CD4-positive, alpha-beta T cell treated with Interleukin-6 at 100 ng/mL for 8 hours (primary cell): ENCODE data around the gene ATP5MK.
A peak's percentile ranks its signal among the peaks of the same experiment; 100 is the strongest.
"Not testable (repeated sequence)": the region's sequence is repeated elsewhere in the genome, so short reads cannot be mapped to it uniquely, and the experiment has no call there.

Source experiments
- DNase-seq: peaks from one replicate; pipeline ENCODE4 v3.0.0-alpha.2; 2020; ENCODE audit warnings: mixed read lengths, low spot score

ATP5MK gene

DNA sequence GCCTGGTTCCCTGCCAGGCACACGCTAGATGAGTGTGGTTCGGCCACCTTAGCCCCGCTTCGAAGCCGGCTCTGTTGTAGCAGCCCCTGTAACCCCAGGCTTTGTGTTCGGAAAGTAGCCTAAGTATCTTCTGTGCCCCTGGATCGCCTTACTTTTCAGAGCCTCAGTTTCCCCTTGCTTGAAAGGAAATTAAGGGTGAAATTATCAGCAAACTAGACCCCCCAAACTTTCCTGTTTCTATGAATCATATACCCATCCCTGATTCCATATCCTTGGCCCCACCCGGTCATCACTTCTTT is 463 bp upstream of the ATP5MK start:
- DNase-seq = no peak

DNA sequence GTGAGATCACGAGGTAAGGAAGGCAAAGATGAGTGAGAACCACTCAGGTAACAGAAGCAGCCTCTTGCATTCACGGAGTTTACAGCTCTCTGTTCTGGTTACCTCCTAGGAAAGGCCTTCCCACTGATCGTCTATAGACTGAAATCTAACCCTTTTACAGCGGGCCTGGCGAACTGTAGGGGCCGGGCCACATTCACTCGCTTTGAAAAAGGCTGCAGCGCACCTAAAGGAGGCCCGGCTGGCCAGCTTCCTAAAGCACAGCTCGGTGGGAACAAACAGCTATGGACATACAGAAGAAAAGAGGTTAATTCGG is 565 bp downstream of the ATP5MK start:
- no peak for DNase-seq

DNA sequence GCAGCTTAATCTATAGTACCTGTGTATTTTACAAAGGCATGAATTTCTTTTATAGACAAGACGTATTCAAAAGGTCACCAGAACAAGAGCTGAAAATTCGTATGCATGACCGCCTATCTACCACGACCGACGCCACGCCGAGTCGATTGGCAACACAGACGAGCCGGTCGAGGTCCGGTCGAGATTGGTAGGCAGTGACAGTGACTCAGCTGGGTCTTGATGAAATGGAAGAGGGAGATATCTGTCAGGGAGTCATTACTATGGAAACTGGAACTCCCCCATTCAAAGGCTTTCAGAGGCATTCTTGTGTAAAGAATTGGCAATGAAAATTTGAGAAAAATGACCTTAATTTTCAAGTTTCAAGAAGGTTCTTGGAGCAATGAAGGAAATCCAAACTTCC is 2.1 kb downstream of the ATP5MK start:
- DNase-seq = no peak

DNA sequence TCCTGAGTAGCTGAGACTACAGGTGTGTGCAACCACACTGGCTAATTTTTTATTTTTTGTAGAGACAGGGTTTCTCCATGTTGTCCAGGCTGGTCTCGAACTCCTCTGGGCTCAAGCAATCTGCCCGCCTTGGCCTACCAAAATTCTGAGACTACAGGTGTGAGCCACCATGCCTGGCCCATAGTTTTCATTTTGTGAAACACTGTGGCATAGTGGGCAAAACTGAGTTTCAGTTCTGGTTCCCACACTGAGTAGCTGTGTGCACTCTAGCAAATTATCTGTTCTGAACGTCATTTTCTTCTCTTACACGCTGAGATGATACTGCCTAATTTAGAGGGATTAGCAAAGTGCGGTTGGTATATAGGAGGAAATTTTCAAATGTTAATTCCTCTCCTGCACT is 13.5 kb downstream of the ATP5MK start:
- DNase-seq = no peak

DNA sequence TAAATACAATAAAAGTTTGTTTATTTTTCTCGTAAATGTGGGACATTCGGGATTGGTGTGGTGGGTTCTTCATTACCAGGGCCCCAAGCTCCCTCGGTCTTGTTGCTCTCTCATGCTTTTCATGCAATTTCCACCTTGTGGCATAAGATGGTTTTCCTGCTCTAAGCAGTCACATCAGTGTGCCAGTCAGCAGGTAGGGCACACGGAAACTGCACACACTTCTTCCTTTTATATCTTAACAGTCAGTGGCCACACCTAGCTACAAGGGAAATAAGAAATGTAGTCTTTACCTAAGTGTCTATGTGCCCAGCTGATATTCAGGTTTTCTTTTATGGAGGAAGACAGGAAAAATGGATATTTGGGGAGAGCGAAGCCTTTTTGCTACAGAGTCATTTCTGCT is 22.0 kb downstream of the ATP5MK start:
- no peak for DNase-seq

DNA sequence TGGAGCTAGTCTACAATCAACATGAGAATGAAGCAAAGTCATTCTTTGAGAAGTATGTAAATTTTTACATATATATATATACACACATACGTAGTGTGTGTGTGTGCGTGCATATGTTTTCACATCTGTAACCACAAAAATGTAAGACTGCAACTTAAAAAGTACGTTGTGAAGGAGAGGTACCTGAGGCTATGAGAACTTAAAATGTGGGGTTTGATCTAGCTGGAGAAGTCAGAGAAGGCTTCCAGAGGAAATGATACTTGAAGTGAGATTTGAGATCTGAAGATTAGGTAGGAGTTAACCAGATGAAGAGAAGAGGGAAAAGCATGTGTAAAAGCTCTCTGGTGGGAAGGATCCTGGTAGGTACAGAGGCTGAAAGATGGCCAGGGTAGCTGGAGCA is 22.7 kb downstream of the ATP5MK start:
- DNase-seq = no peak

DNA sequence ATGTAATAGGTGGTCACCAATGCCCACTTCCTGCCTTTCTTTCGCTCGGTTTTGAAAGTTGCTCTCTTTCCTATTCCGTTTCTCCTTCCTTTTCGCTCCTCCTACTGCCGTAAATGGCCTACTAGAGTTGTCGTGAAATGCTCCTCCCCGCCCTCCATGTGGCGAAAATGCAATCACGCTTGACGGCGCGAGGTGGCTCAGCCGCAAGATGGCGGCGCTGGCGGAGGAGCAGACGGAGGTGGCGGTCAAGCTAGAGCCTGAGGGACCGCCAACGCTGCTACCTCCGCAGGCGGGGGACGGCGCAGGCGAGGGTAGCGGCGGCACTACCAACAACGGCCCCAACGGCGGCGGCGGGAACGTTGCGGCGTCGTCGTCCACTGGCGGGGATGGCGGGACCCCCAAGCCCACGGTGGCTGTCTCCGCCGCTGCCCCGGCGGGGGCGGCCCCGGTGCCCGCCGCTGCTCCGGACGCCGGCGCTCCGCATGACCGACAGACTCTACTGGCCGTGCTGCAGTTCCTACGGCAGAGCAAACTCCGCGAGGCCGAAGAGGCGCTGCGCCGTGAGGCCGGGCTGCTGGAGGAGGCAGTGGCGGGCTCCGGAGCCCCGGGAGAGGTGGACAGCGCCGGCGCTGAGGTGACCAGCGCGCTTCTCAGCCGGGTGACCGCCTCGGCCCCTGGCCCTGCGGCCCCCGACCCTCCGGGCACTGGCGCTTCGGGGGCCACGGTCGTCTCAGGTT is 28.3 kb downstream of the ATP5MK start, which contains the start of gene TAF5:
Gene TAF5, plus strand, starts transcription at position 195 of the 737 bp plus-strand sequence. Its CDS starts 14 bp downstream, at position 209.
- peak; percentile 91 for DNase-seq

DNA sequence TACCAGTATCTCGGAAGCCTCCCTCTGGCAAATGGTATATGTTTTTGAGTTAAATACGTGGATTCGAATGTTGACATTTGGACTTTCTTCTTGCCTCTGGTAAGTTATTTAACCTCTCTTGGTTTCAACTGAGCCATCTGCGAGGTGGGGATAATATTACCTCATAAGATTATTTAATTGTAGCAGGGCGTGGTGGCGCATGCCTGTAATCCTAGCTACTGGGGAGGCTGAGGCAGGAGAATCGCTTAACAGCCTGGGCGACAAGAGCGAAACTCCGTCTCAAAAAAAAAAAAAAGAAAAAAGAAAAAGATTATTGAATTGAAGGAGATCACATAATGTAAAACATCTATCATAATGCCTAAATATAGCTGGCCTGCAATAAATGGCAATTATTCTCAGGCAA is 28.9 kb downstream of the ATP5MK start:
- no peak for DNase-seq

DNA sequence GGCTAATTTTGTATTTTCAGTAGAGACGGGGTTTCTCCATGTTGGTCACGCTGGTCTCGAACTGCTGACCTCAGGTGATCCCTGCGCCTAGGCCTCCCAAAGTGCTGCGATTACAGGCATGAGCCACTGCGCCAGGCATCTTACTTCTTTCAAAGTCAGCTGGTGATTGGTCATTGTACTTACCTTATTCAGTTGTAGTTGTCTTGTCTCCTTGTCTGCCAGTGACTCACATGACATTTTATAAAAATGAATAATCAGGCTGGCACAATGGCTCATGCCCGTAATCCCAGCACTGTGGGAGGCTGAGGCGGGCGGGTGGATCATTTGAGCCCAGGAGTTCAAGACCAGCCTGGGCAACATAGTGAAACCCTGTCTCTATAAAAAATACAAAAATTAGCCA is 35.5 kb downstream of the ATP5MK start:
- DNase-seq = not testable (repeated sequence)

DNA sequence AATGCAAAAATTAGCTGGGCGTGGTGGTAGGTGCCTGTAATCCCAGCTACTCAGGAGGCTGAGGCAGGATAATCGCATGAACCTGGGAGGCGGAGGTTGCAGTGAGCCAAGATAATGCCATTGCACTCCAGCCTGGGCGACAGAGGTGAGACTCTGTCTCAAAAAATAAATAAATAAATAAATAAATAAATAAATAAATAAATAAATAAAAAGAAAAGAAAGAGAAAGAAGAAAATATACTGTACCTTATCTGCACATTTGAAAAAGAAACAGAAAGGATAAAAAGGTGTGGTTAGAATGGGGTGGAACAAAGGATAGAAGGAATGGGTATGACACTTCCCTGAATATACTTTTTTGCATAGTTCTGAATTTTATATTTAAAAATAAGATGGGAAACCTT is 36.8 kb downstream of the ATP5MK start:
- DNase-seq = not testable (repeated sequence)

DNA sequence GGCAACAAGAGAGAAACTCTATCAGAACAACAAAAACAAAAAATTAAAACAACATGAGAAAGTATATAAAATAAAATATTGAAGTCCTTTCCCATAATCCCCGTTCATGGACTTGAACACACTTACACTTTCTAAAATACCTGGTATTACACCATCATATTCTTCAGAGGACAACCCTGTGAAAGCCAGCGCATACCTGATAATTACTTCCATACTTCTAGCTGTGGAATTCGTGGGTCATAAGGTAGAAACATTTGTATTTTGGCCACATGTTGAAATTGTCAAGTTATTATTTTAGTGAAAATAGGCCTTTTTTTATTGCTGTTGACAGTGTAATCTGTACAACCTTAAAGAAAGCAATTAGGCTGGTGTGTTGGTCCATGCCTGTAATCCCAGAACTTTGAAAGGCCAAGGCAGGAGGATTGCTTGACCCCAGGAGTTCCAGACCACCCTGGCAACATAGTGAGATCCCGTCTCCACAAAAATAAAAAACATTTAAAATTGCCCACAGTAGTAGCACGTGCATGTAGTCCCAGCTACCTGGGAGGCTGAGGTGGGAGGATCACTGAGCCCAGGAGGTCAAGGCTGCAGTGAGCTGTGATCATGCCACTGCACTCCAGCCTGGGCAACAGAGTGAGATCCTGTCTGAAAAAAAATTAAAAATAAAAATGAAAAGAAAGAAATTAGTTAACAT is 40.2 kb downstream of the ATP5MK start:
- no peak for DNase-seq

DNA sequence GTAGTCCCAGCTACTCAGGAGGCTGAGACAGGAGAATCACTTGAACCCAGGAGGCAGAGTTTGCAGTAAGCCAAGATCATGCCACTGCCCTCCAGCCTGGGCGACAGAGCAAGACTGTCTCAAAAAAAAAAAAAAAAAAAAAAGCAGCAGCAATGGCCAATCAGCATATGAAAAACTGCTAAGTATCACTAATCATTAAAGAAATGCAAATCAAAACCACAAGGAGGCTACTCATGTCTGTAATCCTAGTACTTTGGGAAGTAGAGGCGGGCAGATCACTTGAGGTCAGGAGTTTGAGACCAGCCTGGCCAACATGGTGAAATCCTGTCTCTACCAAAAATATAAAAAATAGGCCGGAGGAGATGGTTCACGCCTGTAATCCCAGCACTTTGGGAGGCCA is 41.7 kb downstream of the ATP5MK start:
- DNase-seq = not testable (repeated sequence)

DNA sequence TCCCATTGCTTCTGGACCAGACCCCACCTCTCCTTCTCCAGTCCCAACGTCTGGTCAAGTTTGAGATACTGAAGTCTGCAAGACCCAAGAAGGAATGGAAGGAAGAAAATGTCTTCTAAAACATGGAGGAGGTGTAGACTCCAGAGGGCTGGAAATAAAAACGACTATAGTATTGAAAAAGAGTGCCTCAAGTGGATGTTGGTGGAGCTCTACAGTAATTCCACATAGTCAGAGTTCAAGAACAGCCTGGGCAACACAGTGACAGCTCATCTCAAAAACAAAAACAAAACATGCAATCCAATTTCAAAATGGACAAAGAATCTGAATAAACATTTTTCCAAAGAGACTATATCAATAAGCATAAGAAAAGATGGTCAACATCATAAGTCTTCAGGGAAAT is 43.0 kb downstream of the ATP5MK start:
- DNase-seq = no peak

DNA sequence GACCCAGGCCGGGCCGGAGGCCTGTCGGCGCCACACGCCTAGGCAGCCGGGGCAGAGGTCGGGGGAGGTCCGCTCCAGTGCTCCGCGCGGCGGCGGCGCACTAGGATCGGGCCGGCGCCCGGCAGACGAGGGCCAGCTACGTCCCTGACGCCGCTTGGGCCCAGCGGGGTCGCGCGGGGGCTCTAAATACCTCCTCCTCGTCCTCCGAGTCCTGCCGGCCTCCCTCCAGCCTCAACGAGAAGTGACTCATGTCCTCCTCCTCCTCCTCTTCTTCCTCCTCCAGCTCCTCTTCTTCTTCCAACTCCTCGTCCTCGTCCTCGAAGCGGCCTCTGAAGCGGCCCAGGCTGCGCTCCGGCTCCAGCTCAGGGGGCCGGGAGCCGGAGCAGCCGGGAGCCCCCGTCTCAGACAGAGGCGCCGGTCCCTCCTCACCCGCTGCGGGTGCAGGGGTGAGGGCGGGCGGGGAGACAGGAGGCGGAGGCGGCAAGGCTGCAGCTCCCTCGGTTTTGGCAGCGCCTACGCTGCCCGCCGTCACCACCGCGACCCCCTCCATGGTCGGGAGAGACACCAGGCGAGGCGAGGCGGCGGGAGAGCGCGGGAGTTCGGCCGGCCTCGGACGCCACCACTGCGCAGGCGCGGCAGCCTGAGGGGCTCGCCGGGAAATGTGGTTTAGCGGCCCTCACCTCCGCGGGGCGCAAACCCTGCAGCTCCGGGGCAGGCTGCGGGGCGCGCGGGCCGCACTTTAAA is 45.6 kb downstream of the ATP5MK start, which contains the start of gene PCGF6:
Gene PCGF6, minus strand, starts transcription at position 624 of the 744 bp plus-strand sequence. Its CDS starts 74 bp downstream, at position 550.
- DNase-seq = peak; percentile 62

DNA sequence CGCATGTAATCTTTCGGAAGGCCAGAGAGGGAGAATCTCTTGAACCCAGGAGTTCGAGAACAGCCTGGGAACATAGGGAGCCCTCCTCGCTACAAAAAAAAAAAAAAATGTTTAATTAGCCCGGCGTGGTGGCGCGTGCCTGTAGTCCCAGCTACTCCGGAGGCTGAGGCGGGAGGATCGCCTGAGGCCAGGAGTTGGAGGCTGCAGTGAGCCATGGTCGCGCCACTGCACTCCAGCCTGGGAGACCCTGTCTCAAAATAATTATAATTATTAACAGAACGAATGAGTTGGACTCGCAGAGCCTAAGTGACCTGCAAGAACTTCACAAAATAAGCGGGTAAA is 46.1 kb downstream of the ATP5MK start:
- no peak for DNase-seq
